ENCODE measurements around the gene RBMS3.

DNA sequence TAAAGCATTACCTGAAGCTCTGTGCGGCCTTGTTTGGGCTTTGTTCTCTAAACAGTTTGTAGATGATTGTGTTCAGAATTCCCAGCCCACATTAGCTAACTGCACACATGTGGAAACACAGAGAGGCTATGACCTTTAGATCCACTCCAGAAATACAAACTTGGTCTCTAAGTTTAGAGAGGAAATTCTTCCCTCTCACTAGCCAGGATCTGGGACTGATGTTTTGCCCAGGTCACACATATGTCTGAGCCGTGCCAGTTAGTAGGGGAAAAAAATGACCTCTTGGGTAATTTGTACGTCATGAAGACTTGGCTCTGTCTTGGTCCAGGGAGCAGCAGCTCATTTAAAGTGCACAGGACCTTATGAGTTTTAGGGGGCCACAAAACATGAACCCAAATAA, 223.1 kb downstream of the RBMS3 start:
- TF ChIP-seq, protein P1, sequence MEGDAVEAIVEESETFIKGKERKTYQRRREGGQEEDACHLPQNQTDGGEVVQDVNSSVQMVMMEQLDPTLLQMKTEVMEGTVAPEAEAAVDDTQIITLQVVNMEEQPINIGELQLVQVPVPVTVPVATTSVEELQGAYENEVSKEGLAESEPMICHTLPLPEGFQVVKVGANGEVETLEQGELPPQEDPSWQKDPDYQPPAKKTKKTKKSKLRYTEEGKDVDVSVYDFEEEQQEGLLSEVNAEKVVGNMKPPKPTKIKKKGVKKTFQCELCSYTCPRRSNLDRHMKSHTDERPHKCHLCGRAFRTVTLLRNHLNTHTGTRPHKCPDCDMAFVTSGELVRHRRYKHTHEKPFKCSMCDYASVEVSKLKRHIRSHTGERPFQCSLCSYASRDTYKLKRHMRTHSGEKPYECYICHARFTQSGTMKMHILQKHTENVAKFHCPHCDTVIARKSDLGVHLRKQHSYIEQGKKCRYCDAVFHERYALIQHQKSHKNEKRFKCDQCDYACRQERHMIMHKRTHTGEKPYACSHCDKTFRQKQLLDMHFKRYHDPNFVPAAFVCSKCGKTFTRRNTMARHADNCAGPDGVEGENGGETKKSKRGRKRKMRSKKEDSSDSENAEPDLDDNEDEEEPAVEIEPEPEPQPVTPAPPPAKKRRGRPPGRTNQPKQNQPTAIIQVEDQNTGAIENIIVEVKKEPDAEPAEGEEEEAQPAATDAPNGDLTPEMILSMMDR (IDR thresholded peaks at IDR 0.05) = no peak
- TF ChIP-seq POLR2A (IDR thresholded peaks at IDR 0.05) (no peak), POLR2AphosphoS5 (IDR thresholded peaks at IDR 0.05) (peak in 2 of 3 donors; percentile 39 to 53)
